BJ (cell line): ENCODE measurements around the gene SHH. TPM values are rescaled to one million over a fixed set of nuclear protein-coding genes. Genes with fewer than 3 reads are reported as not detected.

ENCODE experiments used
- CTCF ChIA-PET: fragments of 350-600 bp; formaldehyde crosslinking; extraction: SDS; loops from one replicate; lab custom pipeline; 2021; ENCODE audit warnings: antibody characterized with exemption, inconsistent platforms; lab: Yijun Ruan, JAX
- POLR2A ChIA-PET: fragments of 300-600 bp; sonication (Branson Sonifier 250); formaldehyde crosslinking; extraction: SDS; loops from one replicate; lab custom pipeline; 2021; ENCODE audit warnings: antibody characterized with exemption; lab: Charles Lee
- DNase-seq: peaks from one replicate; pipeline ENCODE4 v3.0.0-alpha.2; 2011; ENCODE audit warnings: low read depth
- H3K27me3 ChIP-seq: 2 replicates; pipeline ENCODE4 v1.6.0; 2011; ENCODE audit warnings: low read length; ENCODE audit not compliant: control insufficient read depth, insufficient read depth
- H3K36me3 ChIP-seq: 2 replicates; pipeline ENCODE4 v1.5.1; 2011; ENCODE audit warnings: low read length; ENCODE audit not compliant: control insufficient read depth, insufficient read depth
- H3K4me3 ChIP-seq: 2 replicates; pipeline ENCODE4 v1.5.1; 2011; ENCODE audit warnings: low read depth, mild to moderate bottlenecking, control low read depth, low read length
- polyA plus RNA-seq: library from polyadenylated mRNA; depleted of rRNA; stranded (reverse); fragments of >200 nt; gene quantifications from 2 replicates; pipeline ENCODE4 v1.2.3, GENCODE V29; 2011
- TF ChIP-seq, protein P1 (sequence below): IDR thresholded peaks from 2 replicates; pipeline ENCODE4 v1.5.1; 2011; ENCODE audit warnings: low read depth, mild to moderate bottlenecking, control low read depth, inconsistent platforms, low read length, moderate library complexity; ENCODE audit not compliant: insufficient read depth

The SHH gene
- polyA plus RNA-seq, 1 experiment = not detected

DNA sequence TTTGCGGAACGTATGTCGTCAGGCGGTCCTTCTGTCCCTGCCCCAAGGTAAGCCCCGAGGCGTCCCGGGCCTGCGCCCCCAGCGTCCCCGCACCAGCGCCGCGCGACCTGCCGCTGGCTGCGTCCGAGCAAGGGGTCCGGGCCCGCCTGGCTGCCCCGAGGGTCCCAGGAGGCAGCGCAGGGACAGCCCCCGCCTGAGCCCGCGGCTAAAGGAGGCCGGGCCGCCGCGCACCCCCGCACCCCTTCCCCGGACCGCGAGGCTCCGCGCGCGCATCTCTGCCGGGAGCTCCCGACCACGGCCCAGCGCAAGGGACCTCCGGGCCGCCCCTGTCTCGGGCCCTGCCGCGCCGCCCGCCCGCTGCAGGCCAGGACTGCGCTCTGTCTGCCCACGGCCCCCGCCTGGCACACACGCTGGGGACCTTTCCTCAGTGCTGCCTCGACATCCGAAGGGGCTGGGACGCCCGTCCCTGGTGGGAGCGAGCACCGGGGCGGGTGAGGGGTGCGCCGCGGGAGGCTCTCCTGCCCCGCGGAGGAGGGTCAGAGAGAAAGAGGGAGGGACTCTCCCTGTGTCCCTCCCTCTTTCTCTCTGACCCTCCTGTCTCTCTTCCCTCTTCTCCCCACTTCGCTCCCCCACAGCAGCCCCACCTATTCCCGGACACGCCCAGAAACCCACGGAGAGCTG is 25.0 kb downstream of the SHH start:
- TF ChIP-seq, protein P1, sequence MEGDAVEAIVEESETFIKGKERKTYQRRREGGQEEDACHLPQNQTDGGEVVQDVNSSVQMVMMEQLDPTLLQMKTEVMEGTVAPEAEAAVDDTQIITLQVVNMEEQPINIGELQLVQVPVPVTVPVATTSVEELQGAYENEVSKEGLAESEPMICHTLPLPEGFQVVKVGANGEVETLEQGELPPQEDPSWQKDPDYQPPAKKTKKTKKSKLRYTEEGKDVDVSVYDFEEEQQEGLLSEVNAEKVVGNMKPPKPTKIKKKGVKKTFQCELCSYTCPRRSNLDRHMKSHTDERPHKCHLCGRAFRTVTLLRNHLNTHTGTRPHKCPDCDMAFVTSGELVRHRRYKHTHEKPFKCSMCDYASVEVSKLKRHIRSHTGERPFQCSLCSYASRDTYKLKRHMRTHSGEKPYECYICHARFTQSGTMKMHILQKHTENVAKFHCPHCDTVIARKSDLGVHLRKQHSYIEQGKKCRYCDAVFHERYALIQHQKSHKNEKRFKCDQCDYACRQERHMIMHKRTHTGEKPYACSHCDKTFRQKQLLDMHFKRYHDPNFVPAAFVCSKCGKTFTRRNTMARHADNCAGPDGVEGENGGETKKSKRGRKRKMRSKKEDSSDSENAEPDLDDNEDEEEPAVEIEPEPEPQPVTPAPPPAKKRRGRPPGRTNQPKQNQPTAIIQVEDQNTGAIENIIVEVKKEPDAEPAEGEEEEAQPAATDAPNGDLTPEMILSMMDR = no peak

DNA sequence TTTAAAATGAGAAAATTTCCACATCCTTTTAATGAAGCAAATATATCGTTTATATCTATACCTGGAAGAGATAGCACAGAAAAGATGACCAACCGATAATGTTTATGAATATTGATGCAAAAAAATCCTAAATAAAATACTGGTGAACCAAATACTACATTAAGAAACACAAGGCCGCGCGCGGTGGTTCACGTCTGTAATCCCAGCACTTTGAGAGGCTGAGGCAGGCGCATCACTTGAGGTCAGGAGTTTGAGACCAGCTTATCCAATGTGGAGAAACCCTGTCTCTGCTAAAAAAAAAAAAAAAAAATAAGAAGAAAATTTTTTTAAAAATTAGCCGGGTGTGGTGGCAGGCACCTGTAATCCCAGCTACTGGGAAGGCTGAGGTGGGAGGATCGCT is 25.8 kb downstream of the SHH start:
- no peak for DNase-seq
- Histone ChIP-seq H3K4me3 (no peak overlapping the region), H3K36me3 (peaks cover 1% of the 10 kb centered on the region; the same call in 1 of the 2 replicates), H3K27me3 (no peaks in the 10 kb centered on the region)
- POLR2A ChIA-PET = no interaction called here
- TF ChIP-seq, protein P1 = no peak
- CTCF ChIA-PET = no interaction called here

More for the DNA sequence above, 25.0 kb downstream of the SHH start:
- ChIA-PET CTCF (interaction anchor here (1.0 kb wide), 1 partner anchor 189 kb away, joined by 3 read pairs; no protein-coding TSS in a partner anchor), POLR2A (no interaction called here)
- no peaks in the 10 kb centered on the region for H3K27me3 ChIP-seq
- DNase-seq = no peak
- peak overlapping the region; percentile 60 for H3K4me3 ChIP-seq
- H3K36me3 ChIP-seq = peaks cover 1% of the 10 kb centered on the region; the same call in 1 of the 2 replicates

DNA sequence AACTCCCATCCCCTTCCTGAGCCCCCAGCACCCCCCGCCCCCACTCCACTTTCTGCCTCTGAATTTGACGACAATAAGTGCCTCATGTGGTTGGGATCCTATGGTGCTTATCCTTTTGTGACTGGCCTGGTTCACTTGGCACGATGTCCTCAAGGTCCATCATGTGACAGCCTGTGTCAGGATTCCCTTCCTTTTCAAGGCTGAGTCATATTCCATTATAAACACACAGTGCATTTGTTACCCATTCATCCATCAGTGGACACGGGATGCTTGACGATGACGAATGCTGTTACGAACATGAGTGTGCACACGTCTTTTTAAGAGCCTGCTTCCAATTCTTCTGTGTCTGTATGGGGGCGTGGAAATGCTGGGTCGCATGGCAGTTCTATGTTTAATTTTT is 26.7 kb downstream of the SHH start:
- Histone ChIP-seq H3K27me3 (no peaks in the 10 kb centered on the region), H3K4me3 (no peak overlapping the region), H3K36me3 (peaks cover 5% of the 10 kb centered on the region; the same call in 1 of the 2 replicates)
- DNase-seq = no peak
- ChIA-PET CTCF (interaction anchor here (1.1 to 1.6 kb wide), 2 partner anchors 9 to 15 kb away, joined by 3 to 4 read pairs; no protein-coding TSS in a partner anchor), POLR2A (no interaction called here)
- TF ChIP-seq, protein P1 = no peak

DNA sequence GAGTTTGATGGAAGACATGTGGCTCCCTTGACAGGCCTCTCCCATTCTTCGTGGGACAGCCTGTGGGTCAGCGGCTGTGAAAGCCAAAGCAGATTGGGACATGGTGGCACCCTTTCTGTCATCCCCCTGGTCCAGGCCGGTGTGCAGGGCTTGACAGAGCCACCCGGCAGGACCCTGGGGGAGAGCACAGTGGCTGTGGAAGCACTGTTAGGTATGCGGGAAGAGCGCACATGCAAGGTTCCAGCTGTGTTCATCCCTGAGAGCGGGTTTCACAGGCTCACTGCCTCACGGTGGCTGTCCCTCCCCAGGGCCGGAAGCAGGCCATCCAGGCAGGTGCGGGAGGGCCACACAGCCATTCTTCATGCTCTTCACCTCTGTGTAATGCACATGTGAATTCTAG is 29.8 kb downstream of the SHH start:
- TF ChIP-seq, protein P1 = no peak
- POLR2A ChIA-PET = no interaction called here
- CTCF ChIA-PET = interaction anchor here (2.3 kb wide), 1 partner anchor 14 kb away, joined by 6 read pairs; no protein-coding TSS in a partner anchor

DNA sequence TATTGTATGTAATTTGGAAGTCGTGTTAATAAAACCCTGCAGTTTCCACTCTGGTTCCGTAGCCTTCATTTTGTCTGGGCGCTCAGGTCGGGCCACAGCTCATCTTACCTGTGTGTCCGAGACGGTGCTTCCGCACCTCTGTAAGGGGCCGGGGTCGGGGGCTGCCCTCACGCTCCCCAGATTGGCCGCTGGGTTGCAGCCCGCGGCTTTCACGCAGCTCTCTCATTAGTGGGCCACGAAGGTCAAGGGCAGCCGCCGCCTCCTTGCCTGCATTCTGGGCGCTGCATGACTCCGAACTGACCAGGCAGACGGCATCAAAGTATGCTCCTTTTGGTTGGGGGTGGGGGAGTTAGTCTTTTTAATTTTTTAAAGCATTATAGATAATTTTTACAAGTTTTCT is 30.8 kb downstream of the SHH start:
- POLR2A ChIA-PET = no interaction called here
- CTCF ChIA-PET = interaction anchor here (1.1 to 2.3 kb wide), 2 partner anchors 12 to 13 kb away, joined by 3 to 6 read pairs; no protein-coding TSS in a partner anchor
- Histone ChIP-seq H3K4me3 (no peak overlapping the region), H3K27me3 (no peaks in the 10 kb centered on the region), H3K36me3 (peaks cover 18% of the 10 kb centered on the region)
- no peak for DNase-seq
- TF ChIP-seq, protein P1 = no peak

More for the DNA sequence above, 29.8 kb downstream of the SHH start:
- Histone ChIP-seq H3K36me3 (peaks cover 13% of the 10 kb centered on the region), H3K4me3 (no peak overlapping the region), H3K27me3 (no peaks in the 10 kb centered on the region)
- DNase-seq = no peak
